Calu3 (cell line): ENCODE results near the gene EPS8L2. TPM values are rescaled to one million over a fixed set of nuclear protein-coding genes. Genes with fewer than 3 reads are reported as not detected.
A peak's percentile ranks its signal among the peaks of the same experiment; 100 is the strongest.

Source experiments
- BruUV-seq: library from RNA; stranded (reverse); fragments of 400-500 nt; replicated peaks from 2 replicates; lab custom pipeline; 2021; lab: Mats Ljungman, UMichigan
- CTCF ChIA-PET: fragments of 300-600 bp; sonication (Branson Sonifier 250); formaldehyde crosslinking; loops from one replicate; lab custom pipeline; 2022; ENCODE audit warnings: antibody characterized with exemption; lab: Charles Lee
- DNase-seq: peaks from one replicate; pipeline ENCODE4 v3.0.0; 2022
- H3K27ac Mint-ChIP-seq: one replicate; pipeline ENCODE4 v1.8.0; 2022; ENCODE audit warnings: mixed read lengths; ENCODE audit not compliant: unreplicated experiment
- H3K27me3 Mint-ChIP-seq: one replicate; pipeline ENCODE4 v1.8.0; 2022; ENCODE audit warnings: mixed read lengths; ENCODE audit not compliant: unreplicated experiment
- H3K36me3 Mint-ChIP-seq: one replicate; pipeline ENCODE4 v1.8.0; 2022; ENCODE audit warnings: mild to moderate bottlenecking, moderate library complexity, mixed read lengths; ENCODE audit not compliant: insufficient read depth, unreplicated experiment
- H3K4me1 Mint-ChIP-seq: one replicate; pipeline ENCODE4 v1.8.0; 2022; ENCODE audit warnings: mild to moderate bottlenecking, low read depth, mixed read lengths; ENCODE audit not compliant: unreplicated experiment
- H3K4me3 Mint-ChIP-seq: one replicate; pipeline ENCODE4 v1.8.0; 2022; ENCODE audit warnings: mild to moderate bottlenecking, low read depth, moderate library complexity, mixed read lengths; ENCODE audit not compliant: unreplicated experiment
- H3K9me3 Mint-ChIP-seq: one replicate; pipeline ENCODE4 v1.8.0; 2022; ENCODE audit warnings: low read depth, mixed read lengths; ENCODE audit not compliant: unreplicated experiment
- intact Hi-C: fragments of 100-400 bp; cut with micrococcal nuclease; formaldehyde crosslinking; loops from one replicate; pipeline ENCODE4 v1.10.0; 2022; ENCODE audit not compliant: unreplicated experiment
- total RNA-seq: library from RNA; stranded (reverse); gene quantifications from 2 replicates; pipeline ENCODE4 v1.2.3, GENCODE V29; 2022
- TF ChIP-seq, protein P1 (sequence below): fragments of 200-600 bp; IDR thresholded peaks from one replicate; pipeline ENCODE4 v1.8.0; 2022; ENCODE audit warnings: antibody characterized with exemption; ENCODE audit not compliant: unreplicated experiment

EPS8L2 gene
- total RNA-seq, 1 experiment from 2014 or later = 212 TPM

GRCh38 chr11:696955-697491 lies 9.0 kb upstream of the EPS8L2 start:
- TF ChIP-seq, protein P1, sequence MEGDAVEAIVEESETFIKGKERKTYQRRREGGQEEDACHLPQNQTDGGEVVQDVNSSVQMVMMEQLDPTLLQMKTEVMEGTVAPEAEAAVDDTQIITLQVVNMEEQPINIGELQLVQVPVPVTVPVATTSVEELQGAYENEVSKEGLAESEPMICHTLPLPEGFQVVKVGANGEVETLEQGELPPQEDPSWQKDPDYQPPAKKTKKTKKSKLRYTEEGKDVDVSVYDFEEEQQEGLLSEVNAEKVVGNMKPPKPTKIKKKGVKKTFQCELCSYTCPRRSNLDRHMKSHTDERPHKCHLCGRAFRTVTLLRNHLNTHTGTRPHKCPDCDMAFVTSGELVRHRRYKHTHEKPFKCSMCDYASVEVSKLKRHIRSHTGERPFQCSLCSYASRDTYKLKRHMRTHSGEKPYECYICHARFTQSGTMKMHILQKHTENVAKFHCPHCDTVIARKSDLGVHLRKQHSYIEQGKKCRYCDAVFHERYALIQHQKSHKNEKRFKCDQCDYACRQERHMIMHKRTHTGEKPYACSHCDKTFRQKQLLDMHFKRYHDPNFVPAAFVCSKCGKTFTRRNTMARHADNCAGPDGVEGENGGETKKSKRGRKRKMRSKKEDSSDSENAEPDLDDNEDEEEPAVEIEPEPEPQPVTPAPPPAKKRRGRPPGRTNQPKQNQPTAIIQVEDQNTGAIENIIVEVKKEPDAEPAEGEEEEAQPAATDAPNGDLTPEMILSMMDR = no peak
- Mint-ChIP-seq H3K9me3 (no peaks in the 10 kb centered on the region), H3K27ac (peak overlapping the region; percentile 33), H3K27me3 (no peaks in the 10 kb centered on the region), H3K4me3 (peak overlapping the region; percentile 77), H3K36me3 (peaks cover 65% of the 10 kb centered on the region), H3K4me1 (peaks cover 12% of the 10 kb centered on the region)
- no TSS peak for BruUV-seq
- no peak for DNase-seq
- CTCF ChIA-PET = interaction anchor here (0.9 to 2.7 kb wide), 5 partner anchors 10 to 67 kb away, joined by 3 to 11 read pairs (median 8); no protein-coding TSS in a partner anchor
- intact Hi-C loops = loop anchor here (1.0 kb wide), 1 partner anchor 26 kb away; no protein-coding TSS in a partner anchor

GRCh38 chr11:697811-698311 lies 8.2 kb upstream of the EPS8L2 start:
- CTCF ChIA-PET = interaction anchor here (1.5 kb wide), 1 partner anchor 24 kb away, joined by 4 read pairs; no protein-coding TSS in a partner anchor
- intact Hi-C loops = no loop called here
- no TSS peak for BruUV-seq
- Mint-ChIP-seq H3K27ac (no peak overlapping the region), H3K27me3 (no peaks in the 10 kb centered on the region), H3K9me3 (no peaks in the 10 kb centered on the region), H3K4me1 (peaks cover 12% of the 10 kb centered on the region), H3K4me3 (peak overlapping the region; percentile 21), H3K36me3 (peaks cover 65% of the 10 kb centered on the region)
- TF ChIP-seq, protein P1 = no peak
- DNase-seq = no peak

- TF ChIP-seq, protein P1 = no peak
- CTCF ChIA-PET = interaction anchor here (0.5 to 1.5 kb wide), 2 partner anchors 14 to 24 kb away, joined by 4 read pairs; no protein-coding TSS in a partner anchor
- no TSS peak for BruUV-seq
- no peak overlapping the region for H3K27ac Mint-ChIP-seq
- H3K9me3 Mint-ChIP-seq = no peaks in the 10 kb centered on the region
- H3K27me3 Mint-ChIP-seq = no peaks in the 10 kb centered on the region
- intact Hi-C loops = no loop called here
- DNase-seq = no peak
- H3K36me3 Mint-ChIP-seq = peaks cover 60% of the 10 kb centered on the region
- H3K4me3 Mint-ChIP-seq = no peak overlapping the region
- H3K4me1 Mint-ChIP-seq = peaks cover 4% of the 10 kb centered on the region
Measured at GRCh38 chr11:698493-699115, 7.4 kb upstream of the EPS8L2 start.

- Mint-ChIP-seq H3K27ac (no peak overlapping the region), H3K9me3 (no peaks in the 10 kb centered on the region), H3K27me3 (no peaks in the 10 kb centered on the region), H3K4me3 (no peak overlapping the region), H3K36me3 (peaks cover 55% of the 10 kb centered on the region), H3K4me1 (no peaks in the 10 kb centered on the region)
- TF ChIP-seq, protein P1 = no peak
- CTCF ChIA-PET = interaction anchor here (0.5 kb wide), 1 partner anchor 14 kb away, joined by 4 read pairs; no protein-coding TSS in a partner anchor
- no TSS peak for BruUV-seq
- intact Hi-C loops = no loop called here
- no peak for DNase-seq
Measured at GRCh38 chr11:699116-699508, 6.9 kb upstream of the EPS8L2 start.
